SIG-M5 (cell line): Measurements from ENCODE around the gene BCDIN3D.
"Not testable (repeated sequence)": the region's sequence is repeated elsewhere in the genome, so short reads cannot be mapped to it uniquely, and the experiment has no call there.

ENCODE experiments used
- DNase-seq: peaks from one replicate; lab custom pipeline; 2025; lab: John Stamatoyannopoulos, UW

Gene BCDIN3D

GRCh38 chr12:49863946-49864797 lies 21.3 kb upstream of the BCDIN3D start:
- DNase-seq = no peak

DNA sequence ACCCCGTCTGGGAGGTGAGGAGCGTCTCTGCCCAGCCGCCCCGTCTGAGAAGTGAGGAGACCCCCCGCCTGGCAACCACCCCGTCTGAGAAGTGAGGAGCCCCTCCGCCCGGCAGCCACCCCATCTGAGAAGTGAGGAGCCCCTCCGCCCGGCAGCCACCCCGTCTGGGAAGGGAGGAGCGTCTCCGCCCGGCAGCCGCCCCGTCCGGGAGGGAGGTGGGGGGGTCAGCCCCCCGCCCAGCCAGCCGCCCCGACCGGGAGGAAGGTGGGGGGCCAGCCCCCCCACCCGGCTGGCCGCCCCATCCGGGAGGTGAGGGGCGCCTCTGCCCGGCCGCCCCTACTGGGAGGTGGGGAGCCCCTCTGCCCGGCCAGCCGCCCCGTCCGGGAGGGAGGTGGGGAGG lies 18.0 kb upstream of the BCDIN3D start:
- DNase-seq = not testable (repeated sequence)

DNA sequence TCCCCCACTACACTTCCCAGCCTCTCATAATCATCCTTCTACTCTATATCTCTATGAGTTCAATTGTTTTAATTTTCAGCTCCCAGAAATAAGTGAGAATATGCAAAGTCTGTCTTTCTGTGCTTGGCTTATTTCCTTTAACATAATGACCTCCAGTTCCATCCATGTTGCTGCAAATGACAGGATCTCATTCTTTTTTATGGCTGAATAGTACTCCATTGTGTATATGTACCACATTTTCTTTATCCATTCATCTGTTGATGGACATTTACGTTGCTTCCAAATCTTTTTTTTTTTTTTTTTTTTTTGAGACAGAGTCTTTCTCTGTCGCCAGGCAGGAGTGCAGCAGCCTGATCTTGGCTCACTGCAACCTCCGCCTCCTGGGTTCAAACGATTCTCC lies 13.0 kb upstream of the BCDIN3D start:
- DNase-seq = not testable (repeated sequence)

GRCh38 chr12:49854976-49855375 lies 12.1 kb upstream of the BCDIN3D start:
- no peak for DNase-seq

GRCh38 chr12:49853671-49854070 lies 10.8 kb upstream of the BCDIN3D start:
- DNase-seq = no peak

GRCh38 chr12:49847161-49847560 lies 4.3 kb upstream of the BCDIN3D start:
- no peak for DNase-seq

- DNase-seq = no peak
Observed at GRCh38 chr12:49846032-49846431, 3.1 kb upstream of the BCDIN3D start.

DNA sequence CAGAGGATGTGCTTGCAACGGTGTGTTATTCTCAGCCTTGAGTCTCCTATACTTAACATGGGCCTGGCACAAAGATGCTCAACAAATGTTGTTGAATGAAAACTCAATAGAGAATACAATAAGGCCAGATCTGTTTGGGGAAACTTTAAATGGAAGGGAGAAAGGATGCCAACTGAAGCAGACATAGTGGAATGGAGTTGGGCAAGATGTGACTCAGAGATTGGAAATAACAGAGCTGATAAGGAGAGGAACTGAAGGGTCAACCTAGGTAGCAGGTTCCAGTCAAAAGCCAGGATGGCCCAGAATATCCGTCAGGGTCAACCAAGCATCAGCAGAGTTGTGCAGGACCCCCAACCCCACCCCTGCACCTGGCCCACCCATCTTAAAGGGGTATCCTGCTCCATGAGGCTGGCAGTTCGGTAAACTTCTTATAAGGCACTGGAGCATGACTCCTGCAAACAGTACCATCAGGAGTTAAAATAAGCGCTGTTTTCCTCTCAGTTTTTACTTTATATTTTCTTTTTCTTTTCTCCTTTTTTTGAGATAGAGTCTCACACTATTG lies 1.1 kb upstream of the BCDIN3D start:
- DNase-seq = no peak

DNA sequence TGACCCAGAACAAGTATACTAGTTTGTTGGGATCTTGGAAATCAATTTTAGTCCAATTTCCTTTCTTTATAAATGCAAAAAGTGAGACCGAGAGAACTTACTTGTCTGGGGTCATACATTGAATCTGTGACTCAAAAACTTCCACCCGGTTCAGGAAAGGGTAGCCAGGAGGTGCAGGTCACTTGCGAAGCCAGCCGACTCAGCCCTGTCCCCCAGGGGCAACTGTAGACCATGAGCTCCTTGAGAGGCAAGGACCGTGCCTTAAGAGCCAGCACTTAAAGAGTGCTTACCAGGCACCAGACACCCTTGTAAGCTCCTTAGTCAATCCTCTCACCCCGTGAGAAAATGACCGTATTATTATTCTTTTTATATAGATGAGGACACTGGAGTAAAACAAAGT lies 505 bp upstream of the BCDIN3D start:
- no peak for DNase-seq

GRCh38 chr12:49838973-49839633 lies 3.8 kb downstream of the BCDIN3D start:
- DNase-seq = no peak

DNA sequence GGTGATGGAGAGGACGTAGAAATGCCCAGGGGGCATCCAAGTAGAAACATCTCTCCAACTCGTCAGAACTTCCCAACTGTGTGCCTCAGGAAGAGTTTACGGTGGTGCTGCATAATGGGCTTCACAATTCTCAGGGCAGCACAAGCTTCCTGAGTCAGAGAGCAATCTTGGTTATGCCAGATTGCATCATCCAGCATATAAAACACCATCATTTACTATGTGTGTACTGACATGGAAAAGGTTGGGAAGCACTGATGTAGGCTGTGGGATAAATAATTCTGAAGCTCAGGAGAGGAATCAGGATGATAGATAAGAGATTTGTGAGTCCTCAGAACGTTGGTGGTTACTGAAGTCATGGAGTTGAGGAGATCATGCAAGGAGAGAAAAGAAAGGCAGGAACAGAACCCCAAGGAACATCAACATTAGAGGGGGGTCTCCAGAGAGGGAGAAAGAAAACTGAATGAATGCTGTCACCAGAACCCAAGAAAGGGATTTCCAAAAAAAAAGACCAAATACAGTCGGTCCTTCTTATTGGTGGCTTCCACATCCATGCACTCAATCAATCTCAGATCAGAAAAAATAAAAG lies 10.0 kb downstream of the BCDIN3D start:
- no peak for DNase-seq

GRCh38 chr12:49831717-49832116 lies 11.2 kb downstream of the BCDIN3D start:
- no peak for DNase-seq

- DNase-seq = peak; percentile 84
Observed at GRCh38 chr12:49828133-49829091, 14.5 kb downstream of the BCDIN3D start, which contains the start of gene NCKAP5L. TSS of gene NCKAP5L (minus strand) at chr12:49828413. CDS start at chr12:49804044, 24,369 bp downstream.

GRCh38 chr12:49827401-49828099 lies 15.4 kb downstream of the BCDIN3D start:
- no peak for DNase-seq

GRCh38 chr12:49827051-49827400 lies 15.9 kb downstream of the BCDIN3D start:
- no peak for DNase-seq

DNA sequence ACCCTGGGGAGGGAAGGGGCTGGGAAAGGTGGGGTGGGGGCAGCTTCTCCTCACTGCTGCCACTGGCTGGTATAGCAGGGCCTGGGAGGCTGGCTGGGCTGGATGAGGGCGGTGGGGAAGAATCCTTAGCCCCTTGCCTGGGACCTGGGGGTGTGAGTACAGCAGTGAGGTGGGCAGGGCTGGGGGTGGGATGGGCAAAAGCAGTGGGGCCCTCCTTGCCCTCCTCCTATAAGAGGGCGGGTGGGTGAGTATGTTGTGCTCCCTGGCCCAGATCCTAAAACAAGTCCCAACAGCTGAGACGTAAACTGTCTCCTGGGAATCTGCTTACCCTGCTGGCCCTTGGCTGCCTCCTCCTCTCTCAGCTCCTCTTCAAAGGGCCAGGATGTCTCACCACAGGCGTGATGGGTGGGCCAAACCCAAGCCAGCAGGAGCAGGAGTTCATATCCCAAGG lies 16.9 kb downstream of the BCDIN3D start:
- DNase-seq = no peak

- DNase-seq = no peak
Observed at GRCh38 chr12:49825360-49825970, 17.4 kb downstream of the BCDIN3D start.

GRCh38 chr12:49824895-49825294 lies 18.0 kb downstream of the BCDIN3D start:
- DNase-seq = peak; percentile 71

DNA sequence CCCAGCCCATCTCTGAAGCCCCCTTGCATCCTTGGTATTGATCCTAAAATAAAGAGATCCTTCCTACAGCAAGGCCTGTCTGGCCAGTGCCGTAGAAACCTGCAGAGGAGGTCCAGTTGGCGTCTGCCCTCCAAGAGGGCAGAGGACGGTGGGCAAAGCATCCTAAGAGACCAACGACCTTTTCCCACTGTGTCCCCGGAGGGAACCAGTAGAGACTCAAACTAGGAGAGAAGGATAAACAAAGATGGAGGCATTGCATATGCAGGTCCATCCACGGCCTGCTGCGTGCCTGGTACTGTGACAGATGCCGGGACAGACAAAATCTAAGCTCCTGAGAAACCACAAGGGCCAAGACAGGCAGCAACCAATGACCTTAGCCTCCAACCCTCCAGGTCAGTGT lies 18.5 kb downstream of the BCDIN3D start:
- DNase-seq = no peak

DNA sequence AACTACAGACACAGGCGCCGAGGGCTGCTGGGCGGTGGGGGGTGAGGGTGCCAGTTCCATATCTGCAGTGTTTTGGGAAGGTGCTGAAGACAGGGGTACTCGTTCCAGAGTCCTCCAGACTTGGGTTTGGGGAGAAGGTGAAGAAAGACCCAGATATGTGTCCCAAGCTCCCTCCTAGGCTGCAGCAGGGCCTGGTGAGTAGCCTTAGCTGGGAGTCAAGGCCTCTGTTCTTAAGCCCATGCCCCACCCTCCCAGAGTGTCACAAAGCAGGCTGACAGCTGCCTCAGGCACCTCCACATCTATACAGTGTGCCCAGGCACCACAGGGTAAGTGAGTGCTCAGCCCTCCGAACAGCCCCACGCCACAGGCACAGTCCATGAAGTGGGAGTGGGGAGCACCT lies 19.0 kb downstream of the BCDIN3D start:
- no peak for DNase-seq
